ENCODE data around the gene EPDR1.

EPDR1 gene

GRCh38 chr7:37982423-37982822 is 62.0 kb downstream of the EPDR1 start:
- no peak for DNase-seq

GRCh38 chr7:37984750-37985390 is 64.4 kb downstream of the EPDR1 start:
- DNase-seq: no peak

- no peak for DNase-seq
These were observed 66.5 kb downstream of the EPDR1 start for GRCh38 chr7:37986908-37987330.

GRCh38 chr7:37987732-37988131 is 67.3 kb downstream of the EPDR1 start:
- DNase-seq: no peak

DNA sequence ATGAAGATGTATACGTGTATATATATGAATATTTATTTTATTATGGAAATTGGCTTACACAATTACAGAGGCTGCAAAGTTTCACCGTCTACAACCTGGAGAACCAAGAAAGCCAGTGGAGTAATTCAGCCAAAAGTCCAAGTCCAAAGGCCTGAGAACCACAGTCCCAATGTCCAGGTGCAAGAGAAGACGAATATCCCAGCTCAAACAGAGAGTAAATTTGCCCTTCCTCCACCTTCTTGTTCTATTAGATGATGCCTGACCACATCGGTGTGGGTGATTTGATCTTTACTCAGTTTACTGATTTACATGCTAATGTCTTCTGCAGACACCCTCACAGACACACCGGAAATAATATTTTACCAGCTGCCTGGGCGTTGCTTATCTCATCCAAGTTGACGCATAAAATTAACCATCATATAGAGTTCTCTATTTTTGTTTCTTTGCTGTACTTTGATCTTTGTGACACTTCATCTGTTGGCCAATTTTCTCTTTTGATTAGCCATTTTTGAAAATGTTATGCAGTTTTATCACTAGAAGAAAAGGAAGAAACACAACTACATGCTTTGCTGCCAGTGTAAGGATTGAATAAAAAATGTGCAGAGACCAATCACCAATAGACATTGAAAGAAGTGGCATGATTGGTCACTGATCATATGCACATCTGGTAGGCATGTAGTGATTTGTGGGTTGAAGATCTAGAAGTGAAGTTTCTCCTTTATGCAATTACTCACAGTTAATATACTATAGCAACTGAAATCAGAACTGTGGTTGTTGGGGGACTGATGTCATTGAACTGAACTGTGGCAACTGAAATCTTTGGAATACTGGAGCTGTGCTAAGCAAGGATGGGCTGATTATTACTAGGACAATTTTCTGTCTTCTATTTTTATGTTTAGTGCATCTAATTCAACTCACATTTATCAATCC is 68.5 kb downstream of the EPDR1 start:
- no peak for DNase-seq

GRCh38 chr7:37990337-37990736 is 69.9 kb downstream of the EPDR1 start:
- DNase-seq: no peak

GRCh38 chr7:37993060-37993501 is 72.6 kb downstream of the EPDR1 start:
- DNase-seq: no peak

GRCh38 chr7:37999673-38000072 is 79.2 kb downstream of the EPDR1 start:
- no peak for DNase-seq

- DNase-seq: no peak
These were observed 79.8 kb downstream of the EPDR1 start for GRCh38 chr7:38000272-38000671.
